AG08396 (cell line): Measurements from ENCODE around the gene DCST1.
"Not testable (repeated sequence)": the region's sequence is repeated elsewhere in the genome, so short reads cannot be mapped to it uniquely, and the experiment has no call there.

ENCODE experiments used
- DNase-seq: peaks from one replicate; pipeline ENCODE4 v3.0.0; 2012; ENCODE audit warnings: low spot score, mixed read lengths

Gene DCST1

DNA sequence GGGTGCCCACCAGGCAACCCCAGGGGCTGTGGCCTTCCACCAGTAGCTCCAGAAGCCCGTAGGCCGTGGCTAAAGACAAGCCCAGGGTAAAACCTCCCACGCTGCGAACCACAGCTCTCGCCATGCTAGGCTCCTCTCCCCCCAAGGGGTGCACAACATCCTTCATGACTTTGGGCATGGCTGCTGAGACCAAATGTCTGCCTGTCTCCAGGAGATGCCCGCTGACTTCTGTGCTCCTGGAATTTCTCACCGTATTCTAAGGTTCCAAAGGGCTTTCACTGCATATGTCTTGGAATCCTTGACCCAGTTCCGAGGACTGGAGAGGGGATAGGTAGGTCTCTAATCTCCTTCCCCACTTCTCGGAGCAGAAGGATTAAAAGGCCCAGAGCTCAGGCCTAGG is at the start of gene DCST1, which contains the start of gene DCST2:
Gene DCST1, plus strand, starts transcription at position 301 of the 400 bp plus-strand sequence. CDS start 213 bp downstream, outside the sequence.
Gene DCST2, minus strand, starts transcription at position 258 of the 400 bp plus-strand sequence. Its CDS starts 80 bp downstream, at position 178.
- no peak for DNase-seq

GRCh38 chr1:154986736-154987135 is 46.9 kb upstream of the DCST1 start:
- not testable (repeated sequence) for DNase-seq

- no peak for DNase-seq
These were observed 46.3 kb upstream of the DCST1 start for GRCh38 chr1:154987326-154987725.

DNA sequence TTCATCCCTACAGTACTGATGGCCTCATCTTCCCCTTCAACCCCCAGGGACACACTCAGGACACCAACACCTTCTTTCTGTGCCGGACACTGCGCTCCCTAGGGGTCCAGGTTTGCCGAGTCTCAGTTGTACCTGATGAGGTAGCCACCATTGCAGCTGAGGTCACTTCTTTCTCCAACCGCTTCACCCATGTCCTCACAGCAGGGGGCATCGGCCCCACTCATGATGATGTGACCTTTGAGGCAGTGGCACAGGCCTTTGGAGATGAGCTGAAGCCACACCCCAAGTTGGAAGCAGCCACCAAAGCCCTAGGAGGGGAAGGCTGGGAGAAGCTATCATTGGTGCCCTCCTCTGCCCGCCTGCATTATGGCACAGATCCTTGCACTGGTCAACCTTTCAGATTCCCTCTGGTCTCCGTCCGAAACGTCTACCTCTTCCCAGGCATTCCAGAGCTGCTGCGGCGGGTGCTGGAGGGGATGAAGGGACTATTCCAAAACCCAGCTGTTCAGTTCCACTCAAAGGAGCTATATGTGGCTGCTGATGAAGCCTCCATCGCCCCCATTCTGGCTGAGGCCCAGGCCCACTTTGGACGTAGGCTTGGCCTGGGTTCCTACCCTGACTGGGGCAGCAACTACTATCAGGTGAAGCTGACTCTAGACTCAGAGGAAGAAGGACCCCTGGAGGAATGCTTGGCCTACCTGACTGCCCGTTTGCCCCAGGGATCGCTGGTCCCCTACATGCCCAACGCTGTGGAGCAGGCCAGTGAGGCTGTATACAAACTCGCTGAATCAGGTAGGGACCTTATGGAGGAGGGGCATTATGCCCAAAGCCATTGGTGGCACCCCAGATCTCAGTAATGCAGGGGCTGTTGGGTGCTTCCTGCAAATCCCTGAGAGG is 45.3 kb upstream of the DCST1 start:
- no peak for DNase-seq

DNA sequence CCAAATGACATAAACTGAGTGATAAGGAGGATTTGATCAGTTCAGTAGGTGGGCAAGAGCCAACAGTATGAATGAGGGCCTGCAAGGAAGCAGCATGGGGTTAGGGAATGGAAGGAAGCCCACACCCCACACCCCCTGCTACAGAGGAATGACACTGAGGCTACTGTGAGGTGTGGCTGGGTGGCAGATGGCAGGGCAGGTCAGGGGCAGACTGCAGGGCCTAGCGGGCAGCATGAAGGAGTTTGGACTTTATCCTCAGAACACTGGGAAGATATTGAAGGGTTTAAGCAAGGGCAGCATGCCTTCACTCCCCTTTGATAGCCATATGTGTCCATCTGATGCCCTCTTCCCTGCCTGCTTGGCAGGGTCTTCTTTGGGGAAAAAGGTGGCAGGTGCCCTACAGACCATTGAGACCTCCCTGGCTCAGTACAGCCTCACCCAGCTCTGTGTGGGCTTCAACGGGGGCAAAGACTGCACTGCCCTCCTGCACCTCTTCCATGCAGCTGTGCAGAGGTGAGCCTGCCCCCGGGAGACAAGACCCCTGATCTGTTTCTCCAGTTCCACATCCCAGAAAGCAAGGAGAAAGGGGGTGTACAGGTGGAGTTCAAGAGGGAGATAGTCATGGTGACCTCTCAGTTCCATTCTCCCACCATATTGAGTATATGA is 44.3 kb upstream of the DCST1 start:
- DNase-seq, result no peak

DNA sequence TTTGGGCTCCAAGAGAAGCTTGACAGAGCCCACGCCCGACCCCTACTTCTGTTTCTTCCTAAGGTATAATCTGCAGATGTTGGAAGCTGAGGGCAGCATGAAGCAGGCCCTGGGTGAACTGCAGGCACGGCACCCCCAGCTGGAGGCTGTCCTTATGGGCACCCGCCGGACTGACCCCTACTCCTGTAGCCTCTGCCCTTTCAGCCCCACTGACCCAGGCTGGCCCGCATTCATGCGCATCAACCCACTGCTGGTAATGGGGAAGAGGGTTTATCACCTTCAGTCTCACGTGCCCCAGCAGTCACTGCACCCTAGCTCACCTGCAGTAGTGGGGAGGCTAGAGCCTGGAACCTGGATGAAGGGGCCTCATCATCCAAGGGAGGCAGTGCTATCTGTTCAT is 43.3 kb upstream of the DCST1 start:
- DNase-seq, result no peak

DNA sequence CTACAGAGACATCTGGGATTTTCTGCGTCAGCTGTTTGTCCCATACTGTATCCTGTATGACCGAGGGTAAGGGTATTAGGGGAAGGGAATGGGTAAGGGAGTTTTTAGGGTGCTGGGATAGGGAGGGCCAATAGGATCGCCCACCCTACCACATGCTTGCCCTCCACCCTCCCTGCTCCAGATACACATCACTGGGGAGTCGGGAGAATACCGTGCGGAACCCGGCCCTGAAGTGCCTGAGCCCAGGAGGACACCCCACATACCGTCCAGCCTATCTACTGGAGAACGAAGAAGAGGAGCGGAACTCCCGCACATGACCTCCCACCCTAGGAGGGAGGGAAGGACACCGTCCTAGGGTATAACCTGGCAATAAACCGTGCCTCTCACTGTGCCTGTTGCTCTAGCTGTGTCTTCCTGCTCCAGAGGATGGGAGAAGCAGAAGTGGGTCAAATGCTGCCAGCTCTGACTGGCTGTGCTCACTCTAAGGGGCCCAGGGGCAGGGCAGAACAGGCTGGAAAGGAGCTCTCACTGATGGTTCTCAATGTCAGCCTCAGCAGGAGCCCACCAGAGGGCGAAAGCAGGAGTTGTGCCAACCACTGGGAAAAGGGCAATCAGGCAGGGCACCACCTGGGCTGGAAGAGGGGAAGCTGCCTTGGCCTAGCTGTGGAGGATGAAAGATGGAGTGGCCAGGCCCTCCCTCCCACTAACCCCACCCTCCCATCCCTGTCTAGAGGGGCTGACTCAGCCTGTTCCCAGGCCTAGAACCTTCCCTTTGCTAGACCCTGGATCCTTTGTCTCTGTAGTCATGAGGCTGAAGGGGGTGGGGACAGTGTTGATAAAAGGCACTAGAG is 40.7 kb upstream of the DCST1 start:
- DNase-seq, result no peak

DNA sequence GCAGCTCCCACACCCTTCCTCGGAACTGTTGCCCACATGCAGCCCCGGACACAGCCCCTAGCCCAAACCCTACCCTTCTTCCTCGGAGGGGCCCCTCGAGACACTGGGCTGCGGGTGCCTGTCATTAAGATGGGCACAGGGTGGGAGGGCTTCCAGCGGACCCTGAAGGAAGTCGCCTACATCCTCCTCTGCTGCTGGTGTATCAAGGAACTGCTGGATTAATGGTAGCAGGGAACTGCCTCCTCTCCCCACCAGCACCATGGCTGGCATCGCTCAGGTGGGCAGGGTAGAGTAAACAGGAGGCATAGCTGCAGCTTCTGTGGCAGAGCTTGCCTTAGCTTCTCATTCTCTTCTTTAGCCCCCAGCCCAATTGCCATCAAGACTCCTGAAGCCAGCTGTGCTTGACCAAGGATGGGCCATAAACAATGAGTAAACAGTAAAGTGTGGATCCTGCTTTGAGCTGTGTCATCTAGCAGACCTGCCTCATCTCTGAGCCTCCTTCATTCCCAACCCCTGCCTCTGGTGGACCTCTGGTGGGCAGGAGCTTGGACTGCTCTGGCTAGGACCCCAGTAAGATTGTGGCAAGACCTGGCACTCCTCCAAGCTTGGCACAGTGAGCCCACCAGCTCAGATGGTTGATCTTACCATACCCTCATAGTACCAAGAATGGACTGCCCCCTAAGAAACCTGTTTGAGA is 39.9 kb upstream of the DCST1 start, which contains the start of gene LENEP:
Gene LENEP, plus strand, starts transcription at position 15 of the 697 bp plus-strand sequence. Its CDS starts 22 bp downstream, at position 37.
- no peak for DNase-seq

DNA sequence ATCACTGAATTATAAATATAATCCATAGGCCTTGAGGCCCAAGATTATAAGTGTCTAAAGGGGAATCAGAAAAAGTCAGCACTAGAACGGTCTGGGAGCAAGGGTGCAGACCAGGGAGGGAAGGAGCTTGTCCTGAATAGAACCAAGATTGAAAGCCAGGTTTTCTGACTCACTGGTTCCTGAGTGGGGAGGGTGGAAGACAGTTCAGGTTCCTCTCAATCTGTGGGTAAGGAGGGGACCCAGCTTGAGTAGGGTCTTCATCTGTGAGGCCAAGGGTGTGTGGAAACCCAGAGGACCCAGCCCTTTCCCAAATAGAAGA is 39.4 kb upstream of the DCST1 start:
- DNase-seq, result no peak

- no peak for DNase-seq
These were observed 39.0 kb upstream of the DCST1 start for GRCh38 chr1:154994591-154994990.

DNA sequence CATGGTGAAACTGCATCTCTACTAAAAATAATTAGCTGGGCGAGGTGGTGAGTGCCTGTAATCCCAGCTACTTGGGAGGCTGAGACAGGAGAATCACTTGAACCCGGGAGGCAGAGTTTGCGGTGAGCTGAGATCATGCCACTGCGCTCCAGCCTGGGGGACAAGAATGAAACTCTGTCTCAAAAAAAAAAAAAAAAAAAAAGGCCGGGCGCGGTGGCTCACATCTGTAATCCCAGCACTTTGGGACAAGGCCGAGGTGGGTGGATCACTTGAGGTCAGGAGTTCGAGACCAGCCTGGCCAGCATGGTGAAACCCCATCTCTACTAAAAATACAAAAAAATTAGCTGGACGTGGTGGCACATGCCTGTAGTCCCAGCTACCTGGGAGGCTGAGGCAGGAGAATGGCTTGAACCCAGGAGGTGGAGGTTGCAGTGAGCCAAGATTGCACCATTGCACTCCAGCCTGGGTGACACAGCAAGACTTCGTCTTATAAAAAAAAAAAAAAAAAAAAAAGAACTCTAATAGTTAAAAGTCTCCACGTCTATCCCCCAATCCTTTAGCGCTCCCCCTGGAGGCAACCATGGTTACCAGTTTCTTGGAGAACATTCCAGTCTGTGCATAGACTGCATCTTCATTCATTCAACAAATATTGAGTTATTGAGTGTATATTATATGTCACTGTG is 38.2 kb upstream of the DCST1 start:
- DNase-seq, result peak; percentile 82

- DNase-seq, result no peak
These were observed 36.5 kb upstream of the DCST1 start for GRCh38 chr1:154996966-154997701.

DNA sequence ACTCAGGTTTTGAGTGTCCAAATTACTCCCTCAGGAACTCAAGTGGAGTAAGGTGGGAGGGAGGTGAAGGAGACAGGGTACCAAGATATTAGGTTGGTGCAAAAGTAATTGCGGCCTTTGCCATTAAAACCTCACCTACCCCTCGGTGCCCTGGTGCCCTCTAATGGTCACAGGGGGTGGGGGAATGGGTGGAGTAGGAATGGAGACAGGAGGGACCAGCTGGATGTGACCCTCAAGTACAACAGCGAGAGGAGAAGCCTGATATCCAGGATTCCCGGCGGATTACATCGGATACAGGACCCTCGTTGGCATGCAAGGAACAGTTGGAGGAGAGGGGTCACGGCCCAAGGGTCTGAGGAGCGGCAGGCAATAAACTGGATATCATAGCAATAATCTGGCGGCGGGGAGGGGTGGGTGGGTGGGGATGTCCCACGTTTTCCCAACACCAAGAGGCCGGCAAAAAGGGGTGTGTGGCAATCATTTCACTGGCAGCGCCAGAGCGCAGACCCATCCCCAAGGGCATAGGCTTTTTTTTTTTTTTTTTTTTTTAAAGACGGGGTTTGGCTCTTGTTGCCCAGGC is 35.3 kb upstream of the DCST1 start:
- DNase-seq, result no peak

DNA sequence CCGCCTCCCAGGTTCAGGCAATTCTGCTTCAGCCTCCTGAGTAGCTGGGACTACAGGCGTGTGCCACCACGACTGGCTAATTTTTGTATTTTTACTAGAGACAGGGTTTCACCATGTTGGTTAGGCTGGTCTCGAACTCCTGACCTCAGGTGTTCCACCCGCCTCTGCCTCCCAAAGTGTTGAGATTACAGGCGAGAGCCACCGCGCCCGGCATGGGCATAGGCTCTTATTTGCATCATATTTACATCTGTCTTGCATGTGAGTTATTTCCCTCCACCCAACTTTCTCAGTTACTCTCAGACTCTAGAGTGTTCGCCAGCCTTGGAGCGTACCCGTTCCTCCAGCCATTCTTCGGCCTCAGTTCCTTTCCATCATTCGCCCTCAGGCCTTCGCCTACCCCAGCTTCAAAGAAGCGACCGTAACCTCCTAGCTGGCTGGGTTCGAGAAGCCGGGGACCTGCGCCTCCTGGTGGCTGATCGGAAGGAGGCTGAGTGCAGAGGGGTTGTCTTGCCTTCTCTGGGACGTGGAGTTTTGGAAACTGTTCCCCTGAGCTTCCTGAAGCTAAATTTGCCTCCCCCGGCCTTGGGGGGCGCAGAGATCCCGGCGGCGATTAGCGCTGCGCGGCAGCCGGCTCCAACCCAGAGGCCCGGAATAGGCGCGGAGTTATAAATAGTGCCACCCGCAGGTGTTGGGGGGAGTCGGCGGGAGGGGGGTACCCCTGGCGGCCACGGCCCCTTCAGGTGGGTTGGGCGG is 34.6 kb upstream of the DCST1 start:
- DNase-seq, result peak; percentile 77

DNA sequence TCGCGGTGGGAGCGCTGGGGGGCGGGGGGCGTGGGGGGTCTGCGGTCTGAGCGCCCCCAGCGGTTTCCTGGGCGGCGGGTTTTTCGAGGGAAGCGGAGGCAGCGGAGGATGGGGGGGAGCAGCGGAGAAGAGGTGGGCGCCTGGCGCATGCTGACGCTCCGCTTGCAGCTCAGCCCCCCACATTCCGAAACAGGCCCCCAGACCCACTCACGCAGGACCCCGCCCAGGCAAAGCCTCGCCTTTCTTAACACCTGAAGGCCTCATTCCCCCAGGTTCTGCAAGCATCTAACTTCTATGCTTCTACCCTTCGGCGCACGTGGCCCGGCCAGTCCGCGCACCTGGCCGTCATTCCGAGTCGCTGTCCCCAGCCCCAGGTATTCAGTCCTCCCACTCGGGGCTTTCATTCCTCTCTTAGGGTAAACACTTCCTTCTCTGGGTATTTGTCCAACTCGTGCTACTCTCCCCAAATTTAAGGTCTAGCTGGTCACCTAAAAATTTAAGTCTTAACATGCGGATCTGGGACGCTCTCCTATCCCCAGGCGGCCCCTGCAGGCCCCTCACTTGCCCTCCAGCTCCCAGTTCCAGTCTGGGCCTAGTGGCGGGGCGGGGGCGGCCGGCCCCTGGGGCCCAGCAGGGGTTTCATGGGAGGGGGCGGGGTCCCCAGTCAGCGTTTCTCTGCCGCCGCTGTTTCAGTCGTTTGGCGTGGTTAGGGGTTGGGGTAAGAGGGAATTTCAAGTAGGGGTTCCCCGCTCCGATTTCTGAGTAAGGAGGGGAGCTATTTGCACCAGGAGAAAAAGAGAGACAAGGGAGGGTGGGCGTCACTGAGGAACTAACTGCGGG is 33.8 kb upstream of the DCST1 start:
- no peak for DNase-seq

GRCh38 chr1:155000411-155000725 is 33.3 kb upstream of the DCST1 start:
- no peak for DNase-seq

- DNase-seq, result peak; percentile 88
These were observed 32.7 kb upstream of the DCST1 start for GRCh38 chr1:155000726-155001424.

DNA sequence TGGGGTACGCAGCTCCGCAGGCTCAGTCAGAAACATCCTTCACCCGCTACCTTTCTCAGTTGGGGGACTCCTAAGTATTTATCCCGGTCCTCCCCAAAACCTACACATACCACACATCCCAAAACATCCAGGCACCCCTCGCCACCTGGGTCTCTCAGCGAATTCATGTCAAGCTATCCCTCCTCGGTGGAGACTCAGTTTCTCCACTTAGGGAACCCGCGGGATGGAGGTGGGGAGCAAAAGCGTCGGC is 32.3 kb upstream of the DCST1 start:
- no peak for DNase-seq
